ENCODE results near the gene PAPPA.

The PAPPA gene

GRCh38 chr9:116303270-116303669, 149.7 kb downstream of the PAPPA start:
- DNase-seq = no peak
- Histone ChIP-seq H3K27ac (ENCODE audit: insufficient read depth, low read length, poor library complexity, severe bottlenecking) (no peak overlapping the region), H3K9me3 (ENCODE audit: control insufficient read depth, low read length) (no peaks in the 10 kb centered on the region), H3K4me1 (ENCODE audit: control insufficient read depth, insufficient read depth, low read length, poor library complexity, severe bottlenecking) (no peaks in the 10 kb centered on the region), H3K27me3 (replicated peaks; ENCODE audit: control insufficient read depth, insufficient read depth, low read length, poor library complexity, severe bottlenecking) (peaks cover 4% of the 10 kb centered on the region), H3K36me3 (ENCODE audit: control insufficient read depth, insufficient read depth, low read length) (no peaks in the 10 kb centered on the region), H3K4me3 (ENCODE audit: insufficient read depth, low read depth, low read length, poor library complexity, severe bottlenecking) (no peak overlapping the region)

- DNase-seq = no peak
- Histone ChIP-seq H3K27ac (ENCODE audit: insufficient read depth, low read length, poor library complexity, severe bottlenecking) (no peak overlapping the region), H3K9me3 (ENCODE audit: control insufficient read depth, low read length) (no peaks in the 10 kb centered on the region), H3K27me3 (replicated peaks; ENCODE audit: control insufficient read depth, insufficient read depth, low read length, poor library complexity, severe bottlenecking) (peaks cover 4% of the 10 kb centered on the region), H3K36me3 (ENCODE audit: control insufficient read depth, insufficient read depth, low read length) (no peaks in the 10 kb centered on the region), H3K4me1 (ENCODE audit: control insufficient read depth, insufficient read depth, low read length, poor library complexity, severe bottlenecking) (no peaks in the 10 kb centered on the region), H3K4me3 (ENCODE audit: insufficient read depth, low read depth, low read length, poor library complexity, severe bottlenecking) (no peak overlapping the region)
These were observed 150.4 kb downstream of the PAPPA start for GRCh38 chr9:116303886-116304538.

- H3K4me1 ChIP-seq (ENCODE audit: control insufficient read depth, insufficient read depth, low read length, poor library complexity, severe bottlenecking) = no peaks in the 10 kb centered on the region
- H3K36me3 ChIP-seq (ENCODE audit: control insufficient read depth, insufficient read depth, low read length) = no peaks in the 10 kb centered on the region
- no peak overlapping the region for H3K4me3 ChIP-seq (ENCODE audit: insufficient read depth, low read depth, low read length, poor library complexity, severe bottlenecking)
These were observed 151.2 kb downstream of the PAPPA start for GRCh38 chr9:116304761-116305160.

GRCh38 chr9:116308076-116308475, 154.5 kb downstream of the PAPPA start:
- Histone ChIP-seq H3K27ac (ENCODE audit: insufficient read depth, low read length, poor library complexity, severe bottlenecking) (no peak overlapping the region), H3K9me3 (ENCODE audit: control insufficient read depth, low read length) (no peaks in the 10 kb centered on the region), H3K4me3 (ENCODE audit: insufficient read depth, low read depth, low read length, poor library complexity, severe bottlenecking) (no peak overlapping the region), H3K36me3 (ENCODE audit: control insufficient read depth, insufficient read depth, low read length) (no peaks in the 10 kb centered on the region), H3K27me3 (replicated peaks; ENCODE audit: control insufficient read depth, insufficient read depth, low read length, poor library complexity, severe bottlenecking) (no peaks in the 10 kb centered on the region), H3K4me1 (ENCODE audit: control insufficient read depth, insufficient read depth, low read length, poor library complexity, severe bottlenecking) (no peaks in the 10 kb centered on the region)
- DNase-seq = no peak

More at GRCh38 chr9:116304761-116305160, 151.2 kb downstream of the PAPPA start:
- peaks cover 4% of the 10 kb centered on the region for H3K27me3 ChIP-seq (replicated peaks; ENCODE audit: control insufficient read depth, insufficient read depth, low read length, poor library complexity, severe bottlenecking)
- no peaks in the 10 kb centered on the region for H3K9me3 ChIP-seq (ENCODE audit: control insufficient read depth, low read length)
- DNase-seq = no peak
- no peak overlapping the region for H3K27ac ChIP-seq (ENCODE audit: insufficient read depth, low read length, poor library complexity, severe bottlenecking)

GRCh38 chr9:116309900-116310611, 156.5 kb downstream of the PAPPA start:
- Histone ChIP-seq H3K27me3 (replicated peaks; ENCODE audit: control insufficient read depth, insufficient read depth, low read length, poor library complexity, severe bottlenecking) (no peaks in the 10 kb centered on the region), H3K4me1 (ENCODE audit: control insufficient read depth, insufficient read depth, low read length, poor library complexity, severe bottlenecking) (no peaks in the 10 kb centered on the region), H3K9me3 (ENCODE audit: control insufficient read depth, low read length) (no peaks in the 10 kb centered on the region), H3K36me3 (ENCODE audit: control insufficient read depth, insufficient read depth, low read length) (no peaks in the 10 kb centered on the region), H3K4me3 (ENCODE audit: insufficient read depth, low read depth, low read length, poor library complexity, severe bottlenecking) (no peak overlapping the region), H3K27ac (ENCODE audit: insufficient read depth, low read length, poor library complexity, severe bottlenecking) (no peak overlapping the region)
- no peak for DNase-seq

GRCh38 chr9:116312221-116312620, 158.6 kb downstream of the PAPPA start:
- Histone ChIP-seq H3K9me3 (ENCODE audit: control insufficient read depth, low read length) (no peaks in the 10 kb centered on the region), H3K36me3 (ENCODE audit: control insufficient read depth, insufficient read depth, low read length) (no peaks in the 10 kb centered on the region), H3K27ac (ENCODE audit: insufficient read depth, low read length, poor library complexity, severe bottlenecking) (no peak overlapping the region), H3K4me3 (ENCODE audit: insufficient read depth, low read depth, low read length, poor library complexity, severe bottlenecking) (no peak overlapping the region), H3K27me3 (replicated peaks; ENCODE audit: control insufficient read depth, insufficient read depth, low read length, poor library complexity, severe bottlenecking) (no peaks in the 10 kb centered on the region), H3K4me1 (ENCODE audit: control insufficient read depth, insufficient read depth, low read length, poor library complexity, severe bottlenecking) (no peaks in the 10 kb centered on the region)
- no peak for DNase-seq

- Histone ChIP-seq H3K27me3 (replicated peaks; ENCODE audit: control insufficient read depth, insufficient read depth, low read length, poor library complexity, severe bottlenecking) (no peaks in the 10 kb centered on the region), H3K9me3 (ENCODE audit: control insufficient read depth, low read length) (no peaks in the 10 kb centered on the region), H3K36me3 (ENCODE audit: control insufficient read depth, insufficient read depth, low read length) (no peaks in the 10 kb centered on the region), H3K27ac (ENCODE audit: insufficient read depth, low read length, poor library complexity, severe bottlenecking) (no peak overlapping the region), H3K4me3 (ENCODE audit: insufficient read depth, low read depth, low read length, poor library complexity, severe bottlenecking) (no peak overlapping the region), H3K4me1 (ENCODE audit: control insufficient read depth, insufficient read depth, low read length, poor library complexity, severe bottlenecking) (no peaks in the 10 kb centered on the region)
- DNase-seq = no peak
These were observed 160.0 kb downstream of the PAPPA start for GRCh38 chr9:116313638-116314037.

- Histone ChIP-seq H3K4me3 (ENCODE audit: insufficient read depth, low read depth, low read length, poor library complexity, severe bottlenecking) (no peak overlapping the region), H3K4me1 (ENCODE audit: control insufficient read depth, insufficient read depth, low read length, poor library complexity, severe bottlenecking) (no peaks in the 10 kb centered on the region), H3K36me3 (ENCODE audit: control insufficient read depth, insufficient read depth, low read length) (no peaks in the 10 kb centered on the region), H3K9me3 (ENCODE audit: control insufficient read depth, low read length) (no peaks in the 10 kb centered on the region), H3K27me3 (replicated peaks; ENCODE audit: control insufficient read depth, insufficient read depth, low read length, poor library complexity, severe bottlenecking) (no peaks in the 10 kb centered on the region), H3K27ac (ENCODE audit: insufficient read depth, low read length, poor library complexity, severe bottlenecking) (no peak overlapping the region)
- DNase-seq = no peak
These were observed 162.7 kb downstream of the PAPPA start for GRCh38 chr9:116316246-116316645.

- Histone ChIP-seq H3K27ac (ENCODE audit: insufficient read depth, low read length, poor library complexity, severe bottlenecking) (no peak overlapping the region), H3K27me3 (replicated peaks; ENCODE audit: control insufficient read depth, insufficient read depth, low read length, poor library complexity, severe bottlenecking) (no peaks in the 10 kb centered on the region), H3K4me1 (ENCODE audit: control insufficient read depth, insufficient read depth, low read length, poor library complexity, severe bottlenecking) (no peaks in the 10 kb centered on the region), H3K36me3 (ENCODE audit: control insufficient read depth, insufficient read depth, low read length) (no peaks in the 10 kb centered on the region), H3K4me3 (ENCODE audit: insufficient read depth, low read depth, low read length, poor library complexity, severe bottlenecking) (no peak overlapping the region), H3K9me3 (ENCODE audit: control insufficient read depth, low read length) (no peaks in the 10 kb centered on the region)
- no peak for DNase-seq
These were observed 163.9 kb downstream of the PAPPA start for GRCh38 chr9:116317503-116317902.

Data from effector memory CD4-positive, alpha-beta T cell (primary cell).